Activated CD8-positive, alpha-beta T cell treated with anti-CD3 and anti-CD28 coated beads for 36 hours (primary cell): ENCODE data around the gene PCNX2. TPM values are rescaled to one million over a fixed set of nuclear protein-coding genes. Genes with fewer than 3 reads are reported as not detected.

Source experiments
- ATAC-seq: fragments of 200-7000 bp; cut with Tn5 transposase; one replicate; pipeline ENCODE4 v1.10.0; 2021; ENCODE audit warnings: mild to moderate bottlenecking, moderate library complexity
- CTCF ChIA-PET: fragments of 350-600 bp; sonication (Branson Sonifier 250); formaldehyde crosslinking; loops from one replicate; lab custom pipeline; 2021; ENCODE audit warnings: antibody characterized with exemption; lab: Charles Lee
- POLR2A ChIA-PET: fragments of 350-600 bp; sonication (Branson Sonifier 250); formaldehyde crosslinking; loops from one replicate; lab custom pipeline; 2021; ENCODE audit warnings: antibody characterized with exemption; lab: Charles Lee
- DNase-seq: peaks from one replicate; pipeline ENCODE4 v3.0.0-alpha.2; 2020
- H3K27ac Mint-ChIP-seq: one replicate; pipeline ENCODE4 v1.8.0; 2021; ENCODE audit warnings: mild to moderate bottlenecking, mixed read lengths
- H3K27me3 Mint-ChIP-seq: one replicate; pipeline ENCODE4 v1.8.0; 2021; ENCODE audit warnings: mixed read lengths
- H3K36me3 Mint-ChIP-seq: one replicate; pipeline ENCODE4 v1.8.0; 2021; ENCODE audit warnings: low read depth, mixed read lengths
- H3K4me1 Mint-ChIP-seq: one replicate; pipeline ENCODE4 v1.8.0; 2021; ENCODE audit warnings: low read depth, mixed read lengths
- H3K4me3 Mint-ChIP-seq: one replicate; pipeline ENCODE4 v1.8.0; 2021; ENCODE audit warnings: mild to moderate bottlenecking, moderate library complexity, mixed read lengths
- H3K9me3 Mint-ChIP-seq: one replicate; pipeline ENCODE4 v1.8.0; 2021; ENCODE audit warnings: mixed read lengths
- CTCF ChIP-seq: fragments of 200-600 bp; IDR thresholded peaks from one replicate; pipeline ENCODE4 v1.8.0; 2022; ENCODE audit warnings: antibody characterized with exemption, mild to moderate bottlenecking
- intact Hi-C: fragments of 100-400 bp; cut with micrococcal nuclease; formaldehyde crosslinking; loops from one replicate; pipeline ENCODE4 v1.10.0; 2022
- total RNA-seq, 2 experiments: library from RNA; stranded (reverse); gene quantifications; one replicate each; pipeline ENCODE4 v1.2.3, GENCODE V29; 2021

Gene PCNX2
- total RNA-seq, 2 experiments from 2014 or later = 14.4 to 14.9 TPM

- ChIA-PET CTCF (interaction anchor here (0.7 to 1.3 kb wide), 2 partner anchors 25 to 322 kb away, joined by 3 to 6 read pairs; no protein-coding TSS in a partner anchor), POLR2A (interaction anchor here (0.8 kb wide), 1 partner anchor 144 kb away, joined by 3 read pairs; the partner anchor contains the start of gene MAP10)
- intact Hi-C loops = loop anchor here (10.0 kb wide), 1 partner anchor 315 kb away; the partner anchor contains the start of gene SIPA1L2
- no peaks in the 10 kb centered on the region for H3K27me3 Mint-ChIP-seq
- H3K9me3 Mint-ChIP-seq = no peaks in the 10 kb centered on the region
- peak overlapping the region; percentile 96 for H3K4me3 Mint-ChIP-seq
- ATAC-seq (no peak), DNase-seq (no peak)
- peaks cover 40% of the 10 kb centered on the region for H3K4me1 Mint-ChIP-seq
- peak overlapping the region; percentile 95 for H3K27ac Mint-ChIP-seq
- no peak for TF ChIP-seq CTCF
- peaks cover 2% of the 10 kb centered on the region for H3K36me3 Mint-ChIP-seq
These were observed 345.8 kb downstream of the PCNX2 start for GRCh38 chr1:232949636-232950196.

- ATAC-seq (peak; percentile 34), DNase-seq (peak; percentile 36)
- CTCF ChIA-PET = no interaction called here
- peaks cover 29% of the 10 kb centered on the region for H3K4me1 Mint-ChIP-seq
- no peaks in the 10 kb centered on the region for H3K9me3 Mint-ChIP-seq
- TF ChIP-seq CTCF = no peak
- peak overlapping the region; percentile 32 for H3K4me3 Mint-ChIP-seq
- H3K27ac Mint-ChIP-seq = peak overlapping the region; percentile 86
- peaks cover 3% of the 10 kb centered on the region for H3K27me3 Mint-ChIP-seq
- H3K36me3 Mint-ChIP-seq = no peaks in the 10 kb centered on the region
- POLR2A ChIA-PET = no interaction called here
- intact Hi-C loops = no loop called here
These were observed 351.2 kb downstream of the PCNX2 start for GRCh38 chr1:232944347-232944746.

GRCh38 chr1:232943679-232944252, 351.8 kb downstream of the PCNX2 start:
- intact Hi-C loops = no loop called here
- no peak for TF ChIP-seq CTCF
- DNase-seq (peak; percentile 79), ATAC-seq (peak; percentile 83)
- Mint-ChIP-seq H3K4me3 (no peak overlapping the region), H3K36me3 (no peaks in the 10 kb centered on the region), H3K27me3 (peaks cover 3% of the 10 kb centered on the region), H3K27ac (peak overlapping the region; percentile 86), H3K4me1 (peaks cover 26% of the 10 kb centered on the region), H3K9me3 (no peaks in the 10 kb centered on the region)
- CTCF ChIA-PET = no interaction called here
- POLR2A ChIA-PET = no interaction called here

GRCh38 chr1:232942413-232943294, 352.9 kb downstream of the PCNX2 start:
- peak overlapping the region; percentile 86 for H3K27ac Mint-ChIP-seq
- no peaks in the 10 kb centered on the region for H3K9me3 Mint-ChIP-seq
- H3K4me1 Mint-ChIP-seq = peaks cover 26% of the 10 kb centered on the region
- no peak for TF ChIP-seq CTCF
- CTCF ChIA-PET = no interaction called here
- POLR2A ChIA-PET = no interaction called here
- peaks cover 5% of the 10 kb centered on the region for H3K27me3 Mint-ChIP-seq
- H3K36me3 Mint-ChIP-seq = no peaks in the 10 kb centered on the region
- intact Hi-C loops = no loop called here
- ATAC-seq (no peak), DNase-seq (no peak)
- no peak overlapping the region for H3K4me3 Mint-ChIP-seq
